Stimulated activated CD4-positive, alpha-beta T cell treated with anti-CD3 and anti-CD28 coated beads, Interleukin-1b, Interleukin-23, amount 100 ng/mL, for 4 hours (primary cell): Measurements from ENCODE around the gene VWA2.

Experiments
- DNase-seq, 2 donors: peaks; one replicate each; pipeline ENCODE4 v3.0.0-alpha.2; 2020; ENCODE audit warnings: low read depth in 2 of 2

The VWA2 gene

DNA sequence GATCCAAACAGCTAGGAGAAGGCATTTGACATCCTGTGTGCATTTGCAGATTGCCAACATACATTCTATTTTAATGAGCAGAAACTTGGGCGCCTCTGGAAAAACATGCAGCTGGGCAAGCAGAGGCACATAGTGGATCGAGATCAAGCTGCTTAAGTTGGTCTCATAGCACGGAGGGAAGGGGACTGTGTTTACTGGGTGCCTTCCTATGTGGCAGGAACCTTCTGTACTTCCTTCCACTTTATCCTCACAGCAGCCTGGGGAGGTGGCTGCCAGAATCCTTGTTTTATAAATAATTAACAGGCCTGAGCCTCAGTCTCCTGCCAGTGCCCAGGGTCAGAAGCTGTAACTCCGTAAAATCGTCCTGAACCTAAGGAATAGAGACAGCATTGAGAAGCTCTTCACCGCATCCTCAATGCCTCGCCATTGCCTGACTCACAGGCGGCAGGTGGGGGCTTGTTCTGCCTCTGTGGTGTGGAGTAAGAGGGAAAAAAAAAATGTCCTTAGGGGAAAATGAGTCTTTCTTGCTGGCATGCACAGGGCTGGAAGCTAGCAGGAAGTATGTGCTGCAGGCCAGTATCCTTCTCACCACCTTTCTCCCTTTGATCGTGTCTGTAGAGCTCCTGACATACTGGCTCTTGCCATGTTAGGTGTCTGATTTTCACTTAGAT lies 6.2 kb downstream of the VWA2 start:
- no peak for DNase-seq

DNA sequence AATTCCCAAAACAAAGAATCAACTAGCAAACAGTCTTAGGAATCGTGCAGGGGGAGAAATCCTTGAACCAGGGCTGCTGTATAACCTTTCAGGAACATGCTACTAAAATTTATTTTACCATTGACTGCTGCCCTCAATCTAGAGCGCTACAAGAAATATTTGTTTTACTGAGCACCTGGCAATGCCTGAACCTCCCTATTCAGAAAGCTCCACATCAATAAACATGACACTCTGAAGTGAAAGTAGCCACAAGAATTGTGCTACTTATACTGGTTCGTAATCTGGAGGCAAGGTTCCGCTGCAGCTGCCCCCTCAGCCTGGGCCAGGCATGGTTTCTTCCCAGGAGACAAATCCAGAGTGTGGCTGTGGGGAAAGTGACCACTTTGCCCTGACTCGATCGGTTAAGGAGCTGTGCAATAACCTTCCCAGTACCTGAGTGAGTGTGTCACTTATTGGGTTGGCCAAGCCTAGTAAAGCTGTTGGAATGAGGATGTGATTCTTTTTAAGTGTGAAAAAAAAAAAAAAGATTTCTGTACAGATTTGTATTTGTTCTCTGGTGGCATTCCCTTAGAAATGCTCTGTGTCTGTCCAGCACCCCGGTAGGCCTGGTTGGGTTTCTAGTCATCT lies 7.7 kb downstream of the VWA2 start:
- DNase-seq = no peak

- no peak for DNase-seq
Observed at GRCh38 chr10:114250236-114250635, 11.2 kb downstream of the VWA2 start.

DNA sequence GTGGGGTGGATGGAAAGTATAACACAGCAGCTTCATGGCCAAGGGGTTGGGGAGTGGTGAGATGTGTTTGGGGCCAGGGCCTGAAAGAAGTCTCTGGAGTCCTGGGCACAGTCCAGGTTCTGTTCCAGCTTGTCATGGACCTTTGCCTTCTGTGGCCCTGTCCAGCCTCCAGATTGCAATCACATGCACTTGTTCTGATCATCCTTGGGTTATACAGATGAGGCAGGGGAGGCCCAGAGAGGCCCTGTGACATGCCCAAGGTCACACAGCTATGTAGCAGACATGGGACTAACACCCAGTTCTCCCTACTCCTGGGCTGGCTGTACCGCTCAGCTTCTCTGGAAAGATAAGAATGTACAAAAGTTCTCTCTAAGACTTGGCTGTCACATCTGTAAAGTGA lies 11.7 kb downstream of the VWA2 start:
- no peak for DNase-seq

- no peak for DNase-seq
Observed at GRCh38 chr10:114252092-114252491, 13.0 kb downstream of the VWA2 start.

DNA sequence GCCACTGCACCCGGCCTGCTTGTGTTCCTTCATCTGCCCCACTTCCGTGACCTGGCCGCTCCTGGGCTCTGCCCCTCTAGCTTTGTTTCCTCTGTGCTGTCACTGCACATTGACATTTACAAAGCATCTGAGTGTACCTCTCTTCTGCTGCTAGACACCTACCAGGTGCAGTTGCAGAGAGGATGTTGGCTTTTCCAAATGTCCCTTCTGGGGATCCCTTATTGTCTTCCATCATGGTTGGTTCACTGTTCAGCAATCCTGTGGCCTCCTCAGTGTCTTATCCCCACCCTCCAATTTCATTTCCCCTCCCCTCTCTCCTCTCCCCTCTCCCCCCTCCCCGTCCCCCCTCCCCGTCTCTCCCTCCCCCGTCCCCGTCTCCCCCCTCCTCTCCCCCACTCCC lies 13.8 kb downstream of the VWA2 start:
- DNase-seq = no peak

DNA sequence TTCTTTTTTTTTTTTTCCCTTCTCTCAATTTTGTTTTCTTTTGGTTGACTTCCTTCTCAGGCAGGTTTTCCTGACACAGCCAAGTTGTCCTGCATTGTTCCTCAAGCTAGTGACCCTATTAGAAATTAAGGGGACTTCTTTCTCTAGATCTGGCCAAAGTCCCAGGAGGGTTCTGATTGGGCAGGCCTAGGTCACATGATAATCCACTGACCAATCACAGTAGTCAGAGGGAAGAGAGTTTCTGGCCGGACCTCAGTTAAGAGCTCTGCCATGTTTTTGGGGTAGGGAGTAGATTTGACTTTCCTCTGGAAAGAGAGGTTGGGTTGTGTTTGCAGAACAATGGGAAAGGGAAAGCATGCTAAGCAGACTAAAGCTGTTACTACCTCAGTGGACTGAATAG lies 16.2 kb downstream of the VWA2 start:
- no peak for DNase-seq

DNA sequence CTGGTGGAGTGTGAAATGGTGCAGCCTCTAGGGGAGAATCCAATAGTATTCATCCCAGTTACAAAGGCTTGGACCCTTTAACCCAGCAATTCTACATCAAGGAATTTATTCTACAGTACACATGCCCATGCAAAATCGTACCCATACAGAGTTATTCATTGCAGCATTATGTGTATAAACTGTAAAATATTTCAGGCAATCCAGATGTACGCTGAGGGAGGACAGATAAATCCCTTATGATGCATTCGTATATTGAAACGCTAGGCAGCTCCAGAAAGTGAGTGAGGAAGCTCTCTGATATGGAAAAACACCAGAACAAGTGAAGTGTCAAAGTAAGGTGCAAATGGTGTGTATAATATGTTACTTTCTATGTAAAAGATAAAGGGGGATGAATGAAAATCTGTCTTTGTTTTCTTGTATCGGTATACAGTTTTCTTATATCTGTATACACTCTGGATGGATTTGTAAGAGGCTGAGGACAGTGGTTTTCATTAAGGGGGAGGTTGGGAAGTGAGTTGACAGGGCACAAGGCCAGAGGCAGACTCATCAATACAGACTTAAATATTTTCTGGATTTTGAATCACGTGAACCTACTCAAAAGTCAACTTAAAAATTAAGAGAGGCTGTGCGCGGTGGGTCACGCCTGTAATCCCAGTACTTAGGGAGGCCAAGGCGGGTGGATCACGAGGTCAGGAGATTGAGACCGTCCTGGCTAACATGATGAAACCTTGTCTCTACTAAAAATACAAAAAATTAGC lies 17.1 kb downstream of the VWA2 start:
- DNase-seq = no peak

GRCh38 chr10:114256822-114257221 lies 17.8 kb downstream of the VWA2 start:
- no peak for DNase-seq

DNA sequence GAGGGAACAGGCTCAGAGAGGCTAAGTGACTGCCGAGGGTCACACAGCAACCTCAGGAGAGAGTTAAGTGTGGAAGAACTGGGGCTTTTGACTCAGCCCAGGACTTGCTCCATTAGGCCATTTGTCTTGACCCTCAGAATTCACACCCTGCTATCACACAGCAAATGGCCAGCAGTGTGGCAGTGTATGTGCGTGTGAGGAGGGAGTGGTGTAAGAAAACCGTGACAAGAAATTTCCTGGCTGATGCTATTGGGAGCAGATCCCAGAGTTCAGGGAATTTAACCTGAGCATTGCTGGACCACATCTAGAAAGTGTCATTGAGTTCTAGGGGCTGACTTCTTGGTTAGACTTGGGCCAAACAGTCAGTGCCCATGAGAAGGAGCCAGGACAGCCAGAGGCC lies 18.4 kb downstream of the VWA2 start:
- DNase-seq = no peak

- DNase-seq = no peak
Observed at GRCh38 chr10:114258274-114258840, 19.3 kb downstream of the VWA2 start.

GRCh38 chr10:114259824-114260223 lies 20.8 kb downstream of the VWA2 start:
- DNase-seq = no peak

- no peak for DNase-seq
Observed at GRCh38 chr10:114260366-114260765, 21.3 kb downstream of the VWA2 start.

- DNase-seq = no peak
Observed at GRCh38 chr10:114261076-114261475, 22.0 kb downstream of the VWA2 start.

GRCh38 chr10:114262496-114262895 lies 23.4 kb downstream of the VWA2 start:
- no peak for DNase-seq

GRCh38 chr10:114265392-114266053 lies 26.5 kb downstream of the VWA2 start:
- DNase-seq = no peak

GRCh38 chr10:114266521-114266920 lies 27.5 kb downstream of the VWA2 start:
- no peak for DNase-seq

- DNase-seq = no peak
Observed at GRCh38 chr10:114271075-114271778, 32.2 kb downstream of the VWA2 start.

- no peak for DNase-seq
Observed at GRCh38 chr10:114271779-114272167, 32.7 kb downstream of the VWA2 start.

DNA sequence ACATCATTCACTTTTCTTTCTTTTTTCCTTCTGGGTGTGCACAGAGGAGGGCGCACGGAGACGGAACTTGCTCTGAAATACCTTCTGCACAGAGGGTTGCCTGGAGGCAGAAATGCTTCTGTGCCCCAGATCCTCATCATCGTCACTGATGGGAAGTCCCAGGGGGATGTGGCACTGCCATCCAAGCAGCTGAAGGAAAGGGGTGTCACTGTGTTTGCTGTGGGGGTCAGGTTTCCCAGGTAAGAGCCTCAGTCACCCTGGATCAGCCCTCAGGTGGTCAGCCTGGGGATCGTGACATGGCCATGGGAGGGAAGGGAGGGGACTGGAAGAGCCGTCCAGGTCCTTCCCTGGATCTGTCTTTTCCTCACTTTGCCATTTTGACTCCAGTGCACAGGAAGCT lies 33.6 kb downstream of the VWA2 start:
- DNase-seq = no peak

DNA sequence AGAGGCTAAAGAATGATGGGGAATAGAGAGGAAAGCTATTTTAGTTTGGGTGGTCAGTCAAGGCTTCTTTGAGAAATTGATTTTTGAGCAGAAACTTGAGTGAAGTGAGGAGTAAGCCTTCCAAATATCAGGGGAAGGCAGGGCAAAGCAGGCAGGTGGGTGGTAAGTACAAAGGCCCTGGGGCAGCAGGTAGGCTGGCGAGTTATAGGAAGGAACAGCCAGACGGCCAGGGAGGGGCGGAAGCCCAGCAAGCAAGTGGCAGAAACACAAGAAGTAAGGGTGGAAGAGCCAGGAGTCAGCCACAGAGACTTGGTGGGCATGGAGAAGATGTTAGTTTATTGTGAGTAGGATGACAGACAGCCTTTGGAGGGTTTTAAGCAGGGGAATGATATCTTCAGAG lies 34.9 kb downstream of the VWA2 start:
- DNase-seq = no peak
